NB4 (cell line): ENCODE results near the gene MYDGF.

Experiments used
- MAX ChIP-seq: IDR thresholded peaks from 2 replicates; pipeline ENCODE4 v1.6.1; 2011; ENCODE audit warnings: low read depth, low read length
- POLR2A ChIP-seq: IDR thresholded peaks from 2 replicates; pipeline ENCODE4 v1.6.1; 2011; ENCODE audit warnings: mild to moderate bottlenecking; ENCODE audit not compliant: insufficient read length; ENCODE audit errors: extremely low read depth
- TF ChIP-seq, protein P1 (sequence below): IDR thresholded peaks from one replicate; pipeline ENCODE4 v1.5.1; 2012; ENCODE audit warnings: low read depth, low read length

DNA sequence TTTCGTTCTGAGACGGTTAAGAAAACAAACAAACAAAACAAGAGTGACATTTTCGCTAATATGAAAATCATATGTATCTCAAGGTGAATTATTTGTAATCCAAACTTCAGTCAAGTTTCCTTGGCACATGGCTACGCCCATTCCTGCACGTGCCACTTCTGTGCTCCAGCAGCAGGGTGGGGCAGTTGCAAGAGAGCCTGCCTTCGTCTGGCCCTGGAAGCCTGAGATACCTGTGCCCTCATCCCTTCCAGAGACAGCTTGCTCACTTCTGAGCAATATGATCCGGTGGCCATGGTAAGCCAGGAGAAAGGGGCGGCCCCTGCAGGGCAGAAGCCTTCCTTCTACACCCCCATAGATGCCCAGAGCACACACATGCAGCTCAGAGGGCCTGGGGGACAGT, 31.4 kb upstream of the MYDGF start:
- no peak for TF ChIP-seq POLR2A
- TF ChIP-seq, protein P1, sequence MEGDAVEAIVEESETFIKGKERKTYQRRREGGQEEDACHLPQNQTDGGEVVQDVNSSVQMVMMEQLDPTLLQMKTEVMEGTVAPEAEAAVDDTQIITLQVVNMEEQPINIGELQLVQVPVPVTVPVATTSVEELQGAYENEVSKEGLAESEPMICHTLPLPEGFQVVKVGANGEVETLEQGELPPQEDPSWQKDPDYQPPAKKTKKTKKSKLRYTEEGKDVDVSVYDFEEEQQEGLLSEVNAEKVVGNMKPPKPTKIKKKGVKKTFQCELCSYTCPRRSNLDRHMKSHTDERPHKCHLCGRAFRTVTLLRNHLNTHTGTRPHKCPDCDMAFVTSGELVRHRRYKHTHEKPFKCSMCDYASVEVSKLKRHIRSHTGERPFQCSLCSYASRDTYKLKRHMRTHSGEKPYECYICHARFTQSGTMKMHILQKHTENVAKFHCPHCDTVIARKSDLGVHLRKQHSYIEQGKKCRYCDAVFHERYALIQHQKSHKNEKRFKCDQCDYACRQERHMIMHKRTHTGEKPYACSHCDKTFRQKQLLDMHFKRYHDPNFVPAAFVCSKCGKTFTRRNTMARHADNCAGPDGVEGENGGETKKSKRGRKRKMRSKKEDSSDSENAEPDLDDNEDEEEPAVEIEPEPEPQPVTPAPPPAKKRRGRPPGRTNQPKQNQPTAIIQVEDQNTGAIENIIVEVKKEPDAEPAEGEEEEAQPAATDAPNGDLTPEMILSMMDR: no peak
- no peak for TF ChIP-seq MAX
